HG02970 (cell line): ENCODE data around the gene FAM222B.
"Not testable (repeated sequence)": the region's sequence is repeated elsewhere in the genome, so short reads cannot be mapped to it uniquely, and the experiment has no call there.

ENCODE experiments used
- ATAC-seq: cut with Tn5 transposase; IDR thresholded peaks from one replicate; pipeline ENCODE4 v1.9.1; 2021; ENCODE audit warnings: mild to moderate bottlenecking, moderate library complexity, moderate number of reproducible peaks; ENCODE audit not compliant: unreplicated experiment, low FRiP score

The FAM222B gene

DNA sequence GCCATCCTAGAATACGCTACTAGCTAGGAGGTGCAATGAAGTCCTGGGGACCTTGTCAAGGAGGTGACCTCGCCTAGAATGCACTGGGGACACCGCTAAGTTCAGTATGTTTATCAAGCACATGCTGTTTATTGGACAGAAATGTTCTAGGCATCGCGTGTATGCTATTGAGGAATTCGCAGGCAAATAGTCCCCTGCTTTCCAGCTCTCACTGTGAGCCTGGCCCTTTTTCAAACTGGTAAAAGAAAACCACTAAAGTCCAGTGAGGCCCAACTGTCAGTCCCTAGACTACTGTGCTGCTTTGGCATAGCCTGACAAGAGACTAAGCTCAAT is 1.2 kb upstream of the FAM222B start:
- ATAC-seq, result no peak

DNA sequence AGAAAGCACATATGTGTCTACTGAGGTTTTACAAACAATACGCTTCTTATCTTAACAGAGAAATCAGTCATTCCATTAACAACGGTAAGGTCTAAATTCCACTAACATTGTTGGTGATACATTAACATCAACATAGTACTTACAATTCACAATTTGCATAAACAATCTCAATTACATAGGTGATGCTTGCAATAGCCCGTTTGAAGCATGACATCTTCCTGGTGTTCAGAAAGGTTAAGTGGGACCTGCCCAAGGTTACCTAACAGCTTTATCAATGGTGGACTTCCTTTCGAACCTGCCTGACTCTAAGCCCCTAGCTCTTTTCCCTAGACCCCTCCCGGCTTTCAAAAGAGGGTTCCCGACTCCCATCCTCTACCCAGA is 699 bp downstream of the FAM222B start:
- ATAC-seq, result no peak

DNA sequence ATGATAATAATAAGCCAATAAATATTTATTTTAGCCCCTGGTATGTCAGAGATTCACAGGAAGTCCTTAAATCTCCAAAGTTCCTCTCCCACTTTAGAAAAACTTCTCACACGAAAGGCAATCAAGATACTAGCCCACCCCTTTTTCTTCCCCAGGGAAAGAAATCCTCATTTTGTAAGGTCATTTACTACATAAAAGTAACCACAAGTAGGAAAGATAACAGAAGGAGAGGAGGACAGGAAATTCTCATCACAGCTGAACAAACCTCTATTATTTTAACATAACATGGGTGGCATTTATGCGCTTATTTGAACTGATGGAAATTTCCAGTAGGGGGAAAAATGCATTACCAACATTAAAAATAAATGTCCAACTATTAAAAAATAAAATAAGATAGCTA is 3.4 kb downstream of the FAM222B start:
- no peak for ATAC-seq

DNA sequence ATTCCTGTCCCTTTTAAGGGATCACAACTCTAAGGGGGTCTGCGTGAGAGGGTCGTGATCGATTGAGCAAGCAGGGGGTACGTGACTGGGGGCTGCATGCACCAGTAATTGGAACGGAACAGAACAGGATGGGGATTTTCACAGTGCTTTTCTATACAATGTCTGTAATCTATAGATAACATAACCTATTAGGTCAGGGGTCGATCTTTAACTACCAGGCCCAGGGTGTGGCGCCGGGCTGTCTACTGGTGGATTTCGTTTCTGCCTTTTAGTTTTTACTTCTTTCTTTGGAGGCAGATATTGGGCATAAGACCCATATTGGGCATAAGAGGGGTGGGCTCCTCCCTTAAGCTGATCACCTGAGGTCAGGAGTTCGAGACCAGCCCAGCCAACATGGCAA is 6.0 kb downstream of the FAM222B start:
- ATAC-seq, result not testable (repeated sequence)

DNA sequence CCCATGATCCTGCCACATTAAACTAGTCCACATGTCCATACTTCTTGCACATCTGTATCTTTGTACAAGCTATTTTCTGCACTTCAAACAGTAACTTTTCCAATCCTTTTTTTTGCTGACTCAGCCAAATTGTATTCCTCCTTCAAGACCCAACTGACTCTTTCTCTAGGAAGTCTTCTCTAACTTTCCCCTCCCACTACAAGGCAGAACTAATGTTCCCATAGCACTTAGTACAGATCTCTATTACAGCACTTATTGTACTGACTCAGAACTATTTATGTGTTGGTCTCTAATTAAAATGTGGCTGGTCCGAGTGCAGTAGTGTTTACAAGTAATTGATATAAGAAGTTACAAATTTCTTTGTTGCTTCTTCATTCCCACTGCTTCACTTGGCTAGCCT is 8.2 kb downstream of the FAM222B start:
- ATAC-seq, result no peak

DNA sequence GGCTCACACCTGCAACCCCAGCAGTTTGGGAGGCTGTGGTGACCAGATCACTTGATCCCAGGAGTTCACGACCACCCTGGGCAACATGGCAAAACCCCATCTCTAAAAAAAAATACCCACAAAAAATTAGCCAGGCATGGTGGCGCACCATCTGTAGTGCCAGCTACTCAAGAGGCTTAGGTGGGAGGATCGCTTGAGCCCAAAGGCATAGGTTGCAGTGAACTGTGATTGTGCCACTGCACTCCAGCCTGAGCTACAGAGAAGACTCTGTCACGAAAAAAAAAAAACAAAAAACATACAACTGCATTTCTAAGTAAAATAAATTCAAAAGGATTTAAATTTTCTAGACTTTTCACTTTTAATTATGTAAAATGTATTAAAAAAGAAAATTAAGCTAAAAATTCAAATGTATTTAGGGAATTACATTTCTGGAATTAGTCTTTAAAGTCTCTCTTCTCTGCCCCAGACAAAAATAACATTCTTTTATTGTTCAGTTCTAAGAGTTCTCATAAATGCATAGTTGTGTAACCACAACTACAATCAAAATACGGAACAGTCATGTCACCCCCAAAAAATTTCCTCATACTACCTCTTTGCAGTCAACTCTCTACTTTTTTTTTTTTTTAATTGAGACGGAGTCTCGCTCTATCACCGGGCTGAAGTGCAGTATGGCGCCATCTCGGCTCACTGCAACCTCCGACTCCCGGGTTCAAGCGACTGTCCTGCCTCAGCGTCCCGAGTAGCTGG is 14.1 kb downstream of the FAM222B start:
- no peak for ATAC-seq

DNA sequence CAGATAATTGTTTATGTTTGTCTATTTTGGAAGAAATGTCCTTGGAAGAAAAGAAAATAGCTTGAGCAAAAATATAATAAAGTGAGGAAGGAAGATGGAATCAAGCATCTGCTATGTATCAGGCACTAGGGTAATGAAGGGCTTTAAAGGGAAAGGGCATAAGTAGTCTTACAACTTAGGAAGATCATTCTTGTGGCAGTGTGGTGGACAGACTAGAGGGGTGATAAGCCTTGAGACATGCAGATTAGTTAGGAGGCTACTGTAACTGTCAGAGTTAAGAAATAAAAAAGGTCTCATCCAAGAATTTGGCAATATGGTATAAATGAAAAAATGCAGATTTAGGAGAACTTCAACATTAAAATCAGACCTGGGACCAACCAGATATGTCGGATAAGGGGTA is 14.9 kb downstream of the FAM222B start:
- no peak for ATAC-seq

DNA sequence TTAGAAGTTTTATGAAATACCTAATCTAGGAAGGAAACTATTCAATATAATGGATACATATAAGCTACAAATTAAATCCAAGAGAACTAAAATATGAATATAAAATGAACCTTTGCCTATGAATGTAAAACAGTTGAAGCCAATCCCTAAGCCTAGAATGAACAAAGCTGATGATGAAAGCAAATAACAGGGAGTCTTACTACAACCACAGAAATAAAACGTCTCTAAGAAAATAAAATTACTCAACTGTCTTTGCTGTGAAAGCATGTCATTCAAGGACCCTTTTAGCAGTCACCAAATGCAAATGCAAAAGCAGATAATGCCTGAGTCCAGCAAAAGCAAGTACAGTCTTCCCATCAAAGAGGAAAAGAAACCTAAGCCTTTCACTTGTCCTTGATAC is 23.0 kb downstream of the FAM222B start:
- ATAC-seq, result no peak

DNA sequence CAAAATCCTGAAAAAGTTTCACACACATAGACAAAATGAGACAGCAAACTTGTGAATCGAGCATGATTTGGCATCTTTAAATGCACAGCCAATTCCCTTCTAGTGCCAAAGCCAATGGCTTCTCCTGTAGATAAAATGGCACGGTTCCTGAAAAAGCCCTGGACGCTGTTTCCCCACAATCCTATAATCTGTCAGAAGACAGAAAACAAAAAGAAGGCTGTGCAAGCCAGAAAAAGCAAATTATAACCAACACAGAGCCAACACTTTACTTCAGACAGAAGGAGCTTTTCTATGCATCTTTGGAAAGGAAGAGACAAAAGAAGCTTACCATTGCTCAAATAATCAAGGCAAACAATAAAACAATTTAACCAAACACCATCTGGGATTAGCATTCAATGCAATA is 23.8 kb downstream of the FAM222B start:
- ATAC-seq, result no peak

DNA sequence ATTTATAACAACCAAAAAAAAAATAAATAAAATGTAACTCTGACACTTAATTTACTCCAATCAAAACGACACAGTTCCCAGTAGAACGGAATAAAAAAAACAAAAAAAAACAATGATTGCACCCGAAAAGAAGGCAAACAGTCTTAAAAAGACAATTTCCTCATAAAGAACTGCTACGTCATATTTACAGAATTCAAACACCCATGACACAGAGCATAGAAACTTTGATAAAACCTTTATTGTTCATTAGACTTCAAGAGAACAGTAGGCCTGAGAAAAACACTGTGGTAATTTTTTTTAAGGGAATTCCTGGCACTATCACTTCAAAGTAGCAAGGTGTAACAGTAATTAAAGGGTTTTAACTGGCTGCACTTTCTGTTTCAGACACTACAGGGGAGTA is 26.1 kb downstream of the FAM222B start:
- ATAC-seq, result no peak

DNA sequence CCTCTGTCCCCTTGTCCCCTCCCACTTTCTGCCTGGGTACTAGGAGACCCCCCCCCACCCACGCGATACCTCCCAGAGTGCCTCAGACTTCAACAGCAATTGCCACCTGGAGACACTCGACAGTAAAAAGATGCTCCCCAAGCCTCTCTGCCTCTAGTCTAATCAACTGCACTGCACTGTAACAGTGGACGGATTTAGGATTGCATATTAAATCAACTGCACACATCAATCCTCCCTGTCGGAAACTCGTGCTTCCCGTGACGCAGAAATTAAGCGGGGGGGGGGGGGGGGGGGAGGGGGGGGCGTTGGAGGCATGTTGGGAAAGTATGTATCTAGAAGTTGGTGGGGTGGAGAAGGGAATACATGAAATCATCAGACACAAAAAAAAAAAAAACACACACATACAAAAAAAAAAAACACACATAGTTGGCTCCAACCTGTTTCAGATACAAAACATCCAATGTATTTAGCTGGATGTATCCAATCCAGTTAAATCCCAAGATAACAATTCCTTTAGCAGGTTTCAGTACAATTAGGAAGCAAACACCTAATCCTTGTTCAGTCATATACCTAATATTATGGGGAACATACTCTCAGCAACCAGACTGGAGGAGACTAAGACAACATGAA is 29.7 kb downstream of the FAM222B start:
- no peak for ATAC-seq

DNA sequence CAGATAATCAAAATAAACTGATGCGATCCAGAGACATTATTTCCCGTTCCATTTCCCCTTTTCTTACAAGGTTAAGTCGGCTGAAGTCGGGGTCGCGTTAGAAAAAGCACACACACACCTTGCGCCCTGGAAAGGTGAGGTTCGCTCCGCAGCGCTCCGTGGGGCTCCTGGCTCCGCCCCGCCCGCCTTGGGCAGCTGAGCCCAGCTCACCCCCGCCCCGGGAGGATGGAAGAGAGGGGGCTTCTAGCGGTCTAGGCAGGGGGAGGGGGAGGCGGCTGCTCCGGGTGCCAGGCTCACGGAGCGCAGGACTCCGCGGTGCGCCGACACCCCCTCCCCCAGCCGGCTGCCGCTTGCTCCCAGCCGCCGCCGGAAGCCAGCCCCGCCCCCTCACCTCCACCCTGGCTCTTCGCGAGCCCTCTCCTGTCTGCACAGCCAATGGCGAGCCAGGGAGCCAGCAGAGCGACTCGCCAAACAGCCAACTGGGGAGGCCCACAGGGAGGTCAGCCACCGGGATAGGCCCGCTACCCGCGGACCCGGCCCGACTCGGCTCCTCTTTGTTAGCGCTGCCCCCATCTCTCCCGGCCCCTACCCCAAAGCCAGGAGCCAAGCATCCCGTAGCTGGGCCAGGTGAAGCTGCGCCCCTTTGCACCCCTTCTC is 30.4 kb downstream of the FAM222B start:
- ATAC-seq, result peak; percentile 92

DNA sequence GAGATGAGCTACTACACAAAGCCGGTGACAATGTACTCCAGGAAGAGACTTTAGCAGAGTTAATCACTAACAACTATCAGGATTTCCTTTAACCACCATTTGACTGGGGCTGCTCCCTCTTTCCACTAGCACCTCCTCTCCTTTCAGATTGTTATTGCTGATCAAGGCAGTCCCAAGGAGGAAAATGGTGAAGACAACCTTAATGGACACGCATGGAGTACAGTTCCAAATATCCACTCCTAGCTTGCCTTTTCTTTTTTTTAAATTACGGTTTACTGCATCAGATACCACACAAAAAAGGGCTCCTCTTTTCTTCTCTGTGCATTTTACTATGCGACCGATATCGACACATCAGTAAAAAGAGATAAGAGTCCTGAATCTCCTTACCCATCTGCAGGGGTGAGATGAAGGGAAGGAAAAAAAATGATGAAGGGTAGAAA is 30.9 kb downstream of the FAM222B start:
- ATAC-seq, result no peak

DNA sequence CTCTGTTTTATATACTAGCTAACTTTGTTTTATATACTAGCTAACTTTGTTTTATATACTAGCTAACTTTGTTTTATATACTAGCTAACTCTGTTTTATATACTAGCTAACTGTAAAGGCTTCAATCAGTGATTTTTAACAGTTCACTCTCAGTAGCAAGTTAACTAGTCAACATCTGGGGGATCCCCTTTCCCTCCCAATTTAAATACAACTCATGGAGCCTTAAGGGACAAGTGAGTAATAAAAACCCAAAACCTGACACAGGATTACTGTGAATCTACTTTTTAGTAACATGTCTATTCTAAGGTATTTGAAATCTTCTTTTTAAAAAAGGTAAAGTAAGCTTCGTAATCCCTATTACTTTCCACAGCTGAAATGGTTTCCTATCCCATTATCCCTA is 32.2 kb downstream of the FAM222B start:
- ATAC-seq, result no peak

DNA sequence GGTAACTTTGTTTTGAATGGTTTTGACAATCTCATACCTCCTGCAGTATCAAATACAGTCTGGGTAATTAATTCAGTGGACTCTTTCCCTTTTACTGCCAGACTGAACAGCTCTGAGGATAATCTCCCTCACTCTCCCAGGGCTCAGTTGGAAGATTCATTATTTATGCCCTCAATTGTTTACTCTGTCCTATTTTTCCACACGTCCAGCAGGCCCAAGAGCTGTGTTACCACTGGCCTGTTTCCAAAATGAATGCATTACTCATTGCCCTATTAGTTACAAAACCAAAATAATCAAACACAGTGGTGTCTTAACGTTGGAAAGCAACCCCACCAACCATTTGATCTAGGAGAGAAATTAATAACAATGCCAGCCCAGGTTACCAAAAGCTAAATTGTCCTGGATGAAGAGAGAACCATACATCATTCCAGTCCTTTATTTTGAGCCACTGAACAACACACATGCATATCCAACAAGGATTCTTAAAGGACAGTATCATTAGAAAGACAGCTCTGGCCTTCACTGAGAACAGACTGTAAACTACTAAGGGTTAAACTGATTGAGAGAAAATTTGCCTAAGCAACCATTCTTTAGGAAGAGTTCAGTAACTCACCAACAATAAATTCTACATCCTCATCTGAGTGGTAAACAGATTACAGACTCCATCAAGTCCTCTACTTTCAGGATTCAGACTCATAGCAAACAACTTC is 34.5 kb downstream of the FAM222B start:
- ATAC-seq, result no peak

DNA sequence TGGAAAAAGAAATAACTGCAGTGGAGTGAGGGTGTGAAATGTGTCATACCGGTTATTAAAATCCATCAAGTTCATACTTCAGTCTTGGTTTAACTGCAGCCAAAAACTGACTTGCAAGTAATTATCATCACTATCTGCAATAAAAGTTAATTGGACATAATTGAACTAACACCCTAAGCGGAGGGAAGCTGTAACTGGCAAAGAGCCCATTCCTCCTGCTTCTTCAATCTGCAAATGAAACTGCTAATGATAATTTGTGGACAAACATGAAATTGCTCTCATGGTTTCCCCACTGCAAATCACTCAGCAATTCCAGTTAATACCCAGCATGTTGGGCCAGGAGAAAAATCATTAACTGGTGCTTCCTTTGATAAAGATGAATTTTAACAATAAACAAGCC is 46.5 kb downstream of the FAM222B start:
- ATAC-seq, result no peak

DNA sequence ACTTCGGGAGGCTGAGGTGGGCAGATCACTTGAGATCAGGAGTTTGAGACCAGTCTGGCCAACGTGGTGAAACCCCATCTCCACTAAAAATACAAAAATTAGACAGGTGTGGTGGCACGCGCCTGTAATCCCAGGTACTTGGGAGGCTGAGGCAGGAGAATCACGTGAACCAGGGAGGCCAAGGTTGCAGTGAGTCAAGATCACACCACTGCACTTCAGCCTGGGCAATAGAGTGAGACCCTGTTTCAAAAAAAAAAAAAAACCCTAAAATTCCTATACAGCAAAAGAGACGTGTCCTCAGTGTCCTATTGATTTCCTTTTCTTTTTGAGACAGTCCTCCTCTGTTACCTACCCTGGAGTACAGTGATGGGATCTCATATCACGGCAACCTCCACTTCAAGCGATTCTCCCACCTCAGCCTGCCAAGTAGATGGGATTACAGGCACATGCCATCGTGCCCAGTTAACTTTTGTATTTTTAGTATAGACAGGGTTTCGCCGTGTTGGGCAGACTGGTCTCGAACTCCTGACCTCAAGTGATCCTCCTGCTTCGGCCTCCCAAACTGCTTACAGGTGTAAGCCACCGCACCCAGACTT is 47.6 kb downstream of the FAM222B start:
- ATAC-seq, result not testable (repeated sequence)

DNA sequence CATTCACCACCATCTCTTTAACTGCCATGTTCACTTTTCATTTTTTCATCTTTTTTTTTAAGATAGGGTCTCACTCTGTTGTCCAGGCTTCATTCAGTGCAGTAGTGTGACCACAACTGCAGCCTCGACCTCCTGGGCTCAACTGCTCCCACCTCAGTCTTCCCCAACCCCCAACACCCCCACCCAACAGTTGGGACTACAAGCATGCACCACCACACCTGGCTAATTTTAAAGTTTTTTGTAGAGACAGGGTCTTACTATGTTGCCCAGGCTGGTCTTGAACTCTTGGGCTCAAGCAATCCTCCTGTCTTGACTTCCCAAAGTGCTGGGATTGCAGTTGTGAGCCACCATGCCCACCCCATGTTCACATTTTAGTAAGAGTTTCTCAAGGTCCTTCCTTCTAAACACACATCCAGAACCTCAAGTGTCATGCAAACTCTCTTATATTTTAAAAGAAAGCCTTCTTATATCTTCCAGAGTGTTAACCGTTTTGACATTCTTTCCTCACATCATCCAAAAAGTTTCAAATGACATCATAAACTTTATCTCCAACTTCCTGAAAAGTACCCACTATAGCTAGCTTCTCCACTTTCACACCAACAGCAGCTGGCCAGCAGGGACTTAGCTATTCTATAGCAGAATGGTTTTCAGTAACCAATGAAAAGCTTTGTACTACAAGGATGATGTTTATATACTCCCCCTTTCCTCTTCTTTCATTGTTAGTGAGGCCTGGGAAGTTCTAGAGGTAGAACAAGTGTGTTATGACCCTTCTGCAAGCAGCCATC is 49.5 kb downstream of the FAM222B start:
- ATAC-seq, result no peak

DNA sequence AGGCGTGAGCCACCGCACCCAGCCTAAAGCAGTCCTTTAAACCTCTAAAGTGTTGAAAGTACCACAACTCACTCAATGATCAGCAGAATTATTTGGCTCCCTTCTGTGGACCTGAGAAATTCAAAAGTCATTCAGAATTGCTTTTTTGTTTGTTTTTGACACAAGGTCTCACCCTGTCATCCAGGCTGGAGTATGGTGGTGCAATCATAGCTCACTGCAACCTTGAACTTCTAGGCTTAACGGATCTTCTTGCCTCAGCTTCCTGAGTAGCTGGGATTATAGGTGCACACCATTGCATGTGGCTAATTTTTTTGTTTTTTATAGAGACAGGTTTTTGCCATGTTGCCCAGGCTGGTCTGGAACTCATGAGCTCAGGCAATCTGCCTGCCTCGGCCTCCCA is 54.5 kb downstream of the FAM222B start:
- no peak for ATAC-seq

DNA sequence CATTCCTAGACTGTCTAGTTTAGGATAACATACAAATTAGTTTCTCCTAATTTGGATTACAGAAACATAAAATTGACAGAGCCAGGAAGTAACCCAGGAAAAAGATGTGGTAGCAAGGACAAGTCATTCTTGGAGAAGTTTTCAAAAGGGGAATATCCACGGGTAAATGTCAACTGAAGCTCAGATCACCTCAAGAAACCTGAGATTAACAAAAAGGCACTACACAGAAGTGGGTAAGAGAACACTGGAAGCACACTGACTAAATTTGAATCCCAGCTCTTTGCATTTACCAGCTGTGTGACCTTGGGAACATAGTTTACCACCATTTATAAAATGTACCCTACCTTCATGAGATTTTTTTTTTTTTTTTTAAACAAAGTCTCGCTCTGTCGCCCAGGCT is 59.4 kb downstream of the FAM222B start:
- ATAC-seq, result no peak
